ENCODE measurements around the gene KATNB1. TPM values are rescaled to one million over a fixed set of nuclear protein-coding genes. Genes with fewer than 3 reads are reported as not detected.

The KATNB1 gene
- total and polyA plus RNA-seq, 2 experiments from 2014 or later = 31.4 to 65.9 TPM

DNA sequence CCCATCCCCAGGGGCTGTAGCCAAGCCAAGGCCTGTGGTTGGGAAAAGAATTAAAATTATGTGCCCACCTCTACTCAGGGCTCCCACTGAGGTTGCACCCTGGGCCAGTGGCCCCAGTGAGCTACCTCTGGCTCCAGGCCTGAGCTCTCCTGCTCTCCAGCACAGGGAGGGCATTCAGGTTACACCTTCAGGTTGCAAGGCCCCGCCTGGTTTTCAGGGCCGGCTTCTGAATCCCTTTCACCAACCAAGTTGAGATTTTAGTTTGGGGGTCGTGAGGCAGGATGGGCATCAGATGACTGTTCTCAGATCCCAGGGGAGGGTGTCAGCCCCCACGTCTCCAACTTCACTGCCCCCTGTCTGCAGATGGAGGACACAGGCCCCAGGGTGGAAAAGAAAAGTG lies 8.0 kb upstream of the KATNB1 start:
- Mint-ChIP-seq H3K4me1 (no peaks in the 10 kb centered on the region), H3K27ac (no peak overlapping the region), H3K36me3 (ENCODE audit: low read depth) (no peaks in the 10 kb centered on the region), H3K27me3 (ENCODE audit: insufficient read depth, low read depth, poor library complexity) (peaks cover 4% of the 10 kb centered on the region), H3K9me3 (no peaks in the 10 kb centered on the region; the same call in 2 of the 3 replicates), H3K4me3 (no peak overlapping the region)
- no peaks in the 10 kb centered on the region for H3K36me3 ChIP-seq (ENCODE audit: insufficient read depth)
- H3K4me3 ChIP-seq = no peak overlapping the region
- ATAC-seq = no peak; the same call in 2 of the 3 replicates
- H3K9me2 ChIP-seq (ENCODE audit: insufficient read depth) = no peaks in the 10 kb centered on the region
- no peaks in the 10 kb centered on the region for H3K27me3 ChIP-seq (ENCODE audit: insufficient read depth)
- DNase-seq (ENCODE audit: low spot score) = no peak
- no peak overlapping the region for H2AFZ ChIP-seq
- no peaks in the 10 kb centered on the region for H3K79me2 ChIP-seq (replicated peaks; ENCODE audit: insufficient read depth)
- TF ChIP-seq ZNF114 (CRISPR knock-in tag; IDR thresholded peaks at IDR 0.05) (no peak), ZNF331 (CRISPR knock-in tag; IDR thresholded peaks at IDR 0.05; ENCODE audit: low read depth) (no peak), STAT1 (IDR thresholded peaks at IDR 0.05; ENCODE audit: unreplicated experiment) (no peak), EZH2phosphoT487 (IDR thresholded peaks at IDR 0.05; ENCODE audit: unreplicated experiment) (no peak)
- TF ChIP-seq, protein P1, sequence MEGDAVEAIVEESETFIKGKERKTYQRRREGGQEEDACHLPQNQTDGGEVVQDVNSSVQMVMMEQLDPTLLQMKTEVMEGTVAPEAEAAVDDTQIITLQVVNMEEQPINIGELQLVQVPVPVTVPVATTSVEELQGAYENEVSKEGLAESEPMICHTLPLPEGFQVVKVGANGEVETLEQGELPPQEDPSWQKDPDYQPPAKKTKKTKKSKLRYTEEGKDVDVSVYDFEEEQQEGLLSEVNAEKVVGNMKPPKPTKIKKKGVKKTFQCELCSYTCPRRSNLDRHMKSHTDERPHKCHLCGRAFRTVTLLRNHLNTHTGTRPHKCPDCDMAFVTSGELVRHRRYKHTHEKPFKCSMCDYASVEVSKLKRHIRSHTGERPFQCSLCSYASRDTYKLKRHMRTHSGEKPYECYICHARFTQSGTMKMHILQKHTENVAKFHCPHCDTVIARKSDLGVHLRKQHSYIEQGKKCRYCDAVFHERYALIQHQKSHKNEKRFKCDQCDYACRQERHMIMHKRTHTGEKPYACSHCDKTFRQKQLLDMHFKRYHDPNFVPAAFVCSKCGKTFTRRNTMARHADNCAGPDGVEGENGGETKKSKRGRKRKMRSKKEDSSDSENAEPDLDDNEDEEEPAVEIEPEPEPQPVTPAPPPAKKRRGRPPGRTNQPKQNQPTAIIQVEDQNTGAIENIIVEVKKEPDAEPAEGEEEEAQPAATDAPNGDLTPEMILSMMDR (conservative IDR thresholded peaks at IDR 0.05; ENCODE audit: low read depth in 2 of 2) = peak; percentile 28 to 33; a peak in 3 of 4 replicates
- no peaks in the 10 kb centered on the region for H3F3A ChIP-seq (replicated peaks; ENCODE audit: low read depth)
- no peaks in the 10 kb centered on the region for H4K20me1 ChIP-seq (replicated peaks; ENCODE audit: insufficient read depth)
- no peaks in the 10 kb centered on the region for H3K4me1 ChIP-seq (ENCODE audit: insufficient read depth)
- no peak overlapping the region for H3K4me2 ChIP-seq
- no peak overlapping the region for H3K27ac ChIP-seq (ENCODE audit: low read depth)

GRCh38 chr16:57728336-57729181 lies 7.0 kb upstream of the KATNB1 start:
- H3K9me2 ChIP-seq (ENCODE audit: insufficient read depth) = no peaks in the 10 kb centered on the region
- H4K20me1 ChIP-seq (replicated peaks; ENCODE audit: insufficient read depth) = no peaks in the 10 kb centered on the region
- Mint-ChIP-seq H3K27me3 (ENCODE audit: insufficient read depth, low read depth, poor library complexity) (peaks cover 4% of the 10 kb centered on the region), H3K27ac (no peak overlapping the region), H3K4me1 (no peaks in the 10 kb centered on the region), H3K9me3 (no peaks in the 10 kb centered on the region; the same call in 2 of the 3 replicates), H3K36me3 (ENCODE audit: low read depth) (no peaks in the 10 kb centered on the region), H3K4me3 (no peak overlapping the region)
- DNase-seq (ENCODE audit: low spot score) (no peak), ATAC-seq (no peak)
- H3K27ac ChIP-seq (ENCODE audit: low read depth) = no peak overlapping the region
- no peak overlapping the region for H3K4me2 ChIP-seq
- no peaks in the 10 kb centered on the region for H3F3A ChIP-seq (replicated peaks; ENCODE audit: low read depth)
- H3K4me1 ChIP-seq (ENCODE audit: insufficient read depth) = no peaks in the 10 kb centered on the region
- H3K27me3 ChIP-seq (ENCODE audit: insufficient read depth) = no peaks in the 10 kb centered on the region
- no peak overlapping the region for H2AFZ ChIP-seq
- no peaks in the 10 kb centered on the region for H3K79me2 ChIP-seq (replicated peaks; ENCODE audit: insufficient read depth)
- H3K4me3 ChIP-seq = no peak overlapping the region
- no peaks in the 10 kb centered on the region for H3K36me3 ChIP-seq (ENCODE audit: insufficient read depth)
- TF ChIP-seq, protein P2, sequence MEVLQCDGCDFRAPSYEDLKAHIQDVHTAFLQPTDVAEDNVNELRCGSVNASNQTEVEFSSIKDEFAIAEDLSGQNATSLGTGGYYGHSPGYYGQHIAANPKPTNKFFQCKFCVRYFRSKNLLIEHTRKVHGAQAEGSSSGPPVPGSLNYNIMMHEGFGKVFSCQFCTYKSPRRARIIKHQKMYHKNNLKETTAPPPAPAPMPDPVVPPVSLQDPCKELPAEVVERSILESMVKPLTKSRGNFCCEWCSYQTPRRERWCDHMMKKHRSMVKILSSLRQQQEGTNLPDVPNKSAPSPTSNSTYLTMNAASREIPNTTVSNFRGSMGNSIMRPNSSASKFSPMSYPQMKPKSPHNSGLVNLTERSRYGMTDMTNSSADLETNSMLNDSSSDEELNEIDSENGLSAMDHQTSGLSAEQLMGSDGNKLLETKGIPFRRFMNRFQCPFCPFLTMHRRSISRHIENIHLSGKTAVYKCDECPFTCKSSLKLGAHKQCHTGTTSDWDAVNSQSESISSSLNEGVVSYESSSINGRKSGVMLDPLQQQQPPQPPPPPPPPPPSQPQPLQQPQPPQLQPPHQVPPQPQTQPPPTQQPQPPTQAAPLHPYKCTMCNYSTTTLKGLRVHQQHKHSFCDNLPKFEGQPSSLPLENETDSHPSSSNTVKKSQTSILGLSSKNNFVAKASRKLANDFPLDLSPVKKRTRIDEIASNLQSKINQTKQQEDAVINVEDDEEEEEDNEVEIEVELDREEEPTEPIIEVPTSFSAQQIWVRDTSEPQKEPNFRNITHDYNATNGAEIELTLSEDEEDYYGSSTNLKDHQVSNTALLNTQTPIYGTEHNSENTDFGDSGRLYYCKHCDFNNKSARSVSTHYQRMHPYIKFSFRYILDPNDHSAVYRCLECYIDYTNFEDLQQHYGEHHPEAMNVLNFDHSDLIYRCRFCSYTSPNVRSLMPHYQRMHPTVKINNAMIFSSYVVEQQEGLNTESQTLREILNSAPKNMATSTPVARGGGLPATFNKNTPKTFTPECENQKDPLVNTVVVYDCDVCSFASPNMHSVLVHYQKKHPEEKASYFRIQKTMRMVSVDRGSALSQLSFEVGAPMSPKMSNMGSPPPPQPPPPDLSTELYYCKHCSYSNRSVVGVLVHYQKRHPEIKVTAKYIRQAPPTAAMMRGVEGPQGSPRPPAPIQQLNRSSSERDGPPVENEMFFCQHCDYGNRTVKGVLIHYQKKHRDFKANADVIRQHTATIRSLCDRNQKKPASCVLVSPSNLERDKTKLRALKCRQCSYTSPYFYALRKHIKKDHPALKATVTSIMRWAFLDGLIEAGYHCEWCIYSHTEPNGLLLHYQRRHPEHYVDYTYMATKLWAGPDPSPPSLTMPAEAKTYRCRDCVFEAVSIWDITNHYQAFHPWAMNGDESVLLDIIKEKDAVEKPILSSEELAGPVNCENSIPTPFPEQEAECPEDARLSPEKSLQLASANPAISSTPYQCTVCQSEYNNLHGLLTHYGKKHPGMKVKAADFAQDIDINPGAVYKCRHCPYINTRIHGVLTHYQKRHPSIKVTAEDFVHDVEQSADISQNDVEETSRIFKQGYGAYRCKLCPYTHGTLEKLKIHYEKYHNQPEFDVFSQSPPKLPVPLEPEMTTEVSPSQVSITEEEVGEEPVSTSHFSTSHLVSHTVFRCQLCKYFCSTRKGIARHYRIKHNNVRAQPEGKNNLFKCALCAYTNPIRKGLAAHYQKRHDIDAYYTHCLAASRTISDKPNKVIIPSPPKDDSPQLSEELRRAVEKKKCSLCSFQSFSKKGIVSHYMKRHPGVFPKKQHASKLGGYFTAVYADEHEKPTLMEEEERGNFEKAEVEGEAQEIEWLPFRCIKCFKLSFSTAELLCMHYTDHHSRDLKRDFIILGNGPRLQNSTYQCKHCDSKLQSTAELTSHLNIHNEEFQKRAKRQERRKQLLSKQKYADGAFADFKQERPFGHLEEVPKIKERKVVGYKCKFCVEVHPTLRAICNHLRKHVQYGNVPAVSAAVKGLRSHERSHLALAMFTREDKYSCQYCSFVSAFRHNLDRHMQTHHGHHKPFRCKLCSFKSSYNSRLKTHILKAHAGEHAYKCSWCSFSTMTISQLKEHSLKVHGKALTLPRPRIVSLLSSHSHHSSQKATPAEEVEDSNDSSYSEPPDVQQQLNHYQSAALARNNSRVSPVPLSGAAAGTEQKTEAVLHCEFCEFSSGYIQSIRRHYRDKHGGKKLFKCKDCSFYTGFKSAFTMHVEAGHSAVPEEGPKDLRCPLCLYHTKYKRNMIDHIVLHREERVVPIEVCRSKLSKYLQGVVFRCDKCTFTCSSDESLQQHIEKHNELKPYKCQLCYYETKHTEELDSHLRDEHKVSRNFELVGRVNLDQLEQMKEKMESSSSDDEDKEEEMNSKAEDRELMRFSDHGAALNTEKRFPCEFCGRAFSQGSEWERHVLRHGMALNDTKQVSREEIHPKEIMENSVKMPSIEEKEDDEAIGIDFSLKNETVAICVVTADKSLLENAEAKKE (CRISPR knock-in tag; IDR thresholded peaks at IDR 0.05) = no peak
- TF ChIP-seq ZNF331 (CRISPR knock-in tag; IDR thresholded peaks at IDR 0.05; ENCODE audit: low read depth) (no peak), CREB1 (CRISPR knock-in tag; IDR thresholded peaks at IDR 0.05; ENCODE audit: low read depth) (no peak), EZH2 (IDR thresholded peaks at IDR 0.05; ENCODE audit: low read depth, unreplicated experiment) (no peak), ETS1 (IDR thresholded peaks at IDR 0.05) (no peak), NANOG (IDR thresholded peaks at IDR 0.05; ENCODE audit: borderline replicate concordance) (no peak), POLR2AphosphoS5 (IDR thresholded peaks at IDR 0.05; ENCODE audit: low read depth) (no peak), ZNF114 (CRISPR knock-in tag; IDR thresholded peaks at IDR 0.05) (no peak)

Measured in GM23338 (cell line).